ENCODE measurements around the gene EGFR. TPM values are rescaled to one million over a fixed set of nuclear protein-coding genes. Genes with fewer than 3 reads are reported as not detected.
A peak's percentile ranks its signal among the peaks of the same experiment; 100 is the strongest.

EGFR gene
- polyA plus RNA-seq, 4 donors, result 28.3 to 32.1 (median 31.0) TPM

- DNase-seq (ENCODE audit: low read depth in 4 of 4, low spot score in 2 of 4), result no peak
Measured at GRCh38 chr7:55078465-55079372, 59.9 kb downstream of the EGFR start.

- no peak for DNase-seq (ENCODE audit: low read depth in 4 of 4, low spot score in 2 of 4)
Measured at GRCh38 chr7:55080000-55080623, 61.3 kb downstream of the EGFR start.

- DNase-seq (ENCODE audit: low read depth in 4 of 4, low spot score in 2 of 4), result no peak
Measured at GRCh38 chr7:55081068-55081467, 62.3 kb downstream of the EGFR start.

GRCh38 chr7:55081472-55082227, 62.8 kb downstream of the EGFR start:
- no peak for DNase-seq (ENCODE audit: low read depth in 4 of 4, low spot score in 2 of 4)

DNA sequence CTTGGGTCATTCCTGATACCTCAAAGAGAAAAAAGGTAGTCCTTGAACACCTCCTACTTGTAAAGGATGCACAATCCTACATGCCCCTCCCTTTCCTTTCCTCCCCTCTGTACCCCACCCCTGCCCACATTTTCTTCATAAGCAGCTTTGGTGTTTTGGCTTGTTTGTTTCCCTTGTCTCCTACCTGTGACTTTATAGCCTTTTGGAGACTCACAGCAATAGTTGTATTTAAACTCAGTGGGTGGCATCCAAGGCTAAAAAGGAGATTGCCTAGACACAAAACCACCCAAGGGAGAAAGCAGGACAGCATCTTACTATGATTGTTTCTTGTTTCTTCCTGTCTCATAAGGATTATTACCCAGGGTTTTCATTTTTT, 63.4 kb downstream of the EGFR start:
- DNase-seq (ENCODE audit: low read depth in 4 of 4, low spot score in 2 of 4), result no peak

DNA sequence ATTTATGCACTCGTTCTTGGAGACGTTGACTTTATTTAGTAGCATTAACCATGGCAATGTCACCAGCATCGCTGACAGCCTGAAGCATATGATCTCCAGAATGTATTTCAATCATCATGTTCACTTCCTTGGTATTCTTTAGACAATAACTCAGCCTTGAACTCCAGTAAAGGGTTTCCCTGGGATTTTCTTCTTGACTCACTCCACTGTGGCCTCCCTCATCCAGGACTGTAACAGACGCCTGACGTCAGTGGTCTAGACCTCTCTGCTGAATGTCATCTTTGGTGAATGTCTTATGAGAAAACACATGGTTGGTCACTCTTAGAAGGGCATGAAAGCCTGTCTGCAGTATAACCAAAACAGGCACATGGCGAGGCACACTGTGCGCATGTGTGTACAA, 64.4 kb downstream of the EGFR start:
- DNase-seq (ENCODE audit: low read depth in 4 of 4, low spot score in 2 of 4), result no peak

DNA sequence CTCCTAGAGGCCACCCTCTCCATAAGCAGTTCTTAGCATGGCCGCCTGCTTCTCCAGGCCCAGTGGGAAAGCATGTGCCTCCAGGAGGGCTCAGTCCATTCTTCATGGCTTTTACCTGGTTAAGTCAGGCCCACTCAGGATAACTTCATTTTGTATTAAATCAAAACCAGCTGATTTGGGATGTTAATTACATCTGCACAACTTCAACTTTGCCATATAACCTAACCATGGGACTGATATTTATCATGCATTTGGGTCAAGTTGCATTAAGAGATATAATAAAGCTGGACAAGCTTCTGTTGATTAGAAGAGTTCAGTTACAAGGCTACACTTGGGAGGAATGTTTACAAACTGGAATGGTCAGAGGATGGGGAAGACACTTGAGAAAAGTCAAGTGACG, 65.5 kb downstream of the EGFR start:
- no peak for DNase-seq (ENCODE audit: low read depth in 4 of 4, low spot score in 2 of 4)

DNA sequence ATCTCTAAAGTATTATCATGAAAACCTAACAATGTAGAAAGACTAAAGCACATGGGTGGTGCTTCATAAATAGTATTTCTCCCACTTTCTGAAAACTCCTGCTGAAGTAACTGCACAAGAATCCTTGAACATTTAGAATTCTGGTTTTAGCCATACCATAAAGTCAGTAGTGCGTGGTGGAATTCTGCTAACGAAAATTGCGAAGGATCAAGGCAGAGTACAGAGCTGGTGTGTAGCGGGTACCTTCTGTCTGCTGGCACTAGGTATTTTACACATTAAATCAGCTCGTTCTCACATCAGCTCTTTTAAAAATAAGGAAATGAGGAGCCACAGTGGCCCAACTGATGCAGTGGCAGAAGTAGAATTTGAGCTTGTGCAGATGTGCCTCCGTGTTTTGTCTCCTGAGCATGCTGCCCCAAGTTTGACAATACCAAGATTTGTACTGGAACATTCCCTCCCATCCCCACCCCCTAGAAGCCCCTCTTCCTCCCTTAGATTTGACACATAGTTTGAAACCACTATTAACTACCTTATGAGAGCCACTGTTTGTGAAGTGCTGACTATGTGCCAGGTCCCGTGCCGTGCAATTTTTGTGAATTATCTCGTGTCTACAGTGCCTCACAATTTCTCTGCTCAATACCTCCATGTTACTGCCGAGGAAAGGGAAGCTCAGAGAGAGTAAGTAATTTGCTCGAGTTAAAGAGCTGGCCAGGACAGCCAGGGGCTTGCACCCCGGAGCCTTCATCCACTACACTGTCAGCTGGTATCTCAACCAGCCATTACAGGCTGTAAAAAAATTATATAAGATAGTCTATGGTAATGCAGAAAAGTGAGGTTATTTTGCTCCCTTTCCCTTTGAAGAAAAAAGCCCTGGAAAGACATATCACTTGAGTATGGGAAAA, 66.9 kb downstream of the EGFR start:
- DNase-seq (ENCODE audit: low read depth in 4 of 4, low spot score in 2 of 4), result no peak

DNA sequence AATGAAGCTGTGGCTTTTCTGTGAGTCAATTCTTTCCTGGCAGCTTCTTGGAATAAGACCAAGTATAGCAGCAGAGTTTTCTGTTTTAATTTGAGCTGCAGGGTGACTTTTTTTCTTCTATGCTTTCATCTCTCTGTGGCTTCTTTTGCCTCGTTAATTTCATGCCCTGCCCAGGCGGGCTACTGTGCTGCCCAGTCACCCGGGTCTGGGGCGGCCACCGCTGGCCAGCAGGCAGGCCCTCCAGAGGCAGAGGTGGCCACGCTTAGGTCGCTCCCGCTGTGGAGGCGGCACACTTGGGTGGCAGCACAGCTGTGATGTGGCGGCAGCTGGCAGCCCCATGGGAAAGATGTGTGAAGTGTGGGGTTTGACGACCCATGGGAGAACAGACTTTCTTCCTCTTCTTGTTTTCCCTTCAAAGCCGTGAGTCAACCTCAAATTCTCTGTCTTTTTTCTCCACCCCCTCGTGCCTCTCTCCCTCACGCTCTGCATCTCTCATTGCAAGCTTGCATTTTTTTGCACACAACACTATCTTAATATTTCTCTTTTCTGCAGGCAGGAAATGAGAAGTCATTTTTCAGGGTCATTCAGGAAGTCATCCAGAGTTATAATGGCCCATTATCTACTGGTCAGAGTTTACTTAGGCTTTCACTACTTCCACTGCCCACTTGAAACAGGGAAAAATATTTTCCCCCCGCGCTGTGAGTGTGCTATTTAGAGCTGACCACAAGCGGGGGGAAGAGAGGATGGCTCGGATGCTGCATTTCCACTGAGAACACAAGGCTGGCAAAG, 67.8 kb downstream of the EGFR start:
- peak in 1 of 4 donors; percentile 69 for DNase-seq (ENCODE audit: low read depth in 4 of 4, low spot score in 2 of 4)

DNA sequence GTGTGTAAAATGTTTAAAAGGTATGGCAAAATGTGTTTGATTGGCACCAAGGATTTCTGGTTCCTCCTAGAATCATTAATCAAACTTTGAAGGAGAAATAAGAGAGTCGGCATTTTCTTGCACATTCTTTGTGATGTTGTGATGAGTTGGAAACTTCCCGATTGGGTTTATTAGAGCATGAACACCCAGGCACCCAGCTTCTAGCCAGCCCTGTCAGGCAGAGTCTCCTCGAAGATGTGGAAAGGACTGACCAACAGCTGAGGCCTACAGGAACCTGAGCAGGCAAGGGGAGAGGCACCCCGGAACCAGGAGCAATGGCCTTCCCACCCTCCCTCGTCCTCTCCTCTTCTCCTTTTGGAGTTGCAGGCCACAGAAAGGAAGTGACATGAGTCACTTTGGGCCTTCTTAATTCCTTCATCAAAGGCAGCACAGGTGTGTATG, 68.7 kb downstream of the EGFR start:
- no peak for DNase-seq (ENCODE audit: low read depth in 4 of 4, low spot score in 2 of 4)

DNA sequence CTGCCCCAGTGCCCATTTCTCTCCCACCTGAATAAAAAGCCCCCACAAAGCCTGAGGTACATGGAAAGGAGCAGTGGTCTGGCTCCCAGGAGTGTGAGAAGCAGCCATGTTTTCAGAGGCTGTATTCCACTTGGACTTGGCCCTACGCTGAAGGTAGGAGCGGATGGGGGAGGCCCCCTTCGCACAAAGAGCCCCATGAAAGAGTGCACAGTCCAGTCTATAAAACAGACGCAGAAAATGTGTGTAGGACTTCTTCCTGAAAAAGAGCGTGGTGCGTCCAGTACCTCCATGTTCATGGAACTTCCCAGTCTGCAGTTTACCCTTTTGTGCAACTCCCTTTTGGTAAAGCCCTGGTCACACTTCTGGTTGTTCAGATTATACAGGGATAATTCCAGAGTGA, 69.3 kb downstream of the EGFR start:
- no peak for DNase-seq (ENCODE audit: low read depth in 4 of 4, low spot score in 2 of 4)

GRCh38 chr7:55088620-55089019, 69.8 kb downstream of the EGFR start:
- no peak for DNase-seq (ENCODE audit: low read depth in 4 of 4, low spot score in 2 of 4)

DNA sequence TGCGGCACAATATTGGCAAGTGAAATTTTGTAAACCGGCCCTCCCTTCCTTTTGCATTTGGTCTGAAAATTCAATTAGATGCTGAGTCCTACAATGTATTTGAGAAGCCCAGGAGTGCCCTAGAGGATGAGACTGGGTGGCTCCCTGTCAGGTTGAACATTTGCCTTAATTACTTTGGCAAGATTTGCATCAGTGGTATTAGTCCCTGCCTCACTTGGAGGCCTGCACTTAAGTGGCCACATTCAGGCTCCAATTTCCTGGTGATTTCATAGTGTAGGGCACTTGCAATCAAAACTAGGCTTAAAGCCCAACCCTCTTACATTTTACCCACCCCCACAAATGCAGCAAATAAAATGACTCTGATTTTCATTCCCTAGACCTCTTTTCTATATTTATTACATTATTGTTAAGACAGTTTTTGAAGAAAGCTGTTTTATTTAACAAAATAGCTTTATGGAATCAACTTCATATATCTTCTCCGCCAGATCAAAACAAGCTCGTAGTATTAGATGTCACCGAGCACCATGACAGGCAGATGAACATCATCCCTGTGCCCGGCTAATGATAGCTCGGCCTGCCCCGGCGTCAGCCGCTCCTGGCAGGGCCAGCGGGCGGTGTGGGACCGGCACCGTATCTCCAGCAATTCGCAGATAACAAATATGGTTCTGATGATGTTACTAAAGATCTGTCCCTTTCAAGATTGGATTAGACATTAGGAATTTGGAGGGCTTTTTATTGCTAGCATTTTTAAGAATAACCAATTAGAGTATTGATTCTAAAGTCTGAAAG, 73.6 kb downstream of the EGFR start:
- no peak for DNase-seq (ENCODE audit: low read depth in 4 of 4, low spot score in 2 of 4)

- no peak for DNase-seq (ENCODE audit: low read depth in 4 of 4, low spot score in 2 of 4)
Measured at GRCh38 chr7:55092975-55093373, 74.2 kb downstream of the EGFR start.

- no peak for DNase-seq (ENCODE audit: low read depth in 4 of 4, low spot score in 2 of 4)
Measured at GRCh38 chr7:55093674-55094073, 74.9 kb downstream of the EGFR start.

GRCh38 chr7:55094092-55094690, 75.4 kb downstream of the EGFR start:
- DNase-seq (ENCODE audit: low read depth in 4 of 4, low spot score in 2 of 4), result no peak

DNA sequence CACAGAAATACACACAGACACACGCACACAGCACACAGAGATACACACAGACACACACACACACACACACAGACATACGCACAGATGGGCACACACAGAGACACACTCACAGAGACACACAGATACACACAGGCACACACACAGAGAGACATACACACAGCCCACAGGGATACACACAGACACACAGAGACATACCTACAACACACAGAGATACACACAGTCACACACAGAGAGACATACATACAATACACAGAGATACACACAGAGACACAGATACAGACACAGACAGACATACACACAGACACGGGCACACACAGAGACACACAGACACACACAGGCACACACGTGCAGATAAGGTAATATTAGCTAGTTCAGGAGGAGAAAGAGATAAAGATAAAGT, 76.9 kb downstream of the EGFR start:
- no peak for DNase-seq (ENCODE audit: low read depth in 4 of 4, low spot score in 2 of 4)

DNA sequence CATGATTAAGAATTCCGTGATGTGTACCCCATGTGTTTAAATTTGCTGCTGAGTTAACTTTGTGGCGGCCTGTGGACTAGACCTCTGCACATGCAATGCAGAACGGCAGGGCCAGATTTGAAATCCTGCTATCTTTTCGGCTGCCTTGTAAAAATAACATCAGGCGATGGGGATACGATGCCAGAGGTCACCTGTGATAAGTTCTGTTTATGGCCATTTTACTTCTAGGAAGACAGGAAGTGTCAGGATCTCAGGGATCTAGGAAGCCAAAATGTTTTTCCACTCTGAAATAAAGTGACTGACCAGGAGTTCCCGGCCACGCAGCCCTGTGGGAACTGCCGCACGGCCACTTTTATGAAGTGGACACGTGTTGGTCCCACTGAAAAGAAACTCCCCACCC, 77.5 kb downstream of the EGFR start:
- no peak for DNase-seq (ENCODE audit: low read depth in 4 of 4, low spot score in 2 of 4)
